ENCODE measurements around the gene MYO1H.

- TF ChIP-seq CTCF (IDR thresholded peaks at IDR 0.05 in 8 of 11, conservative IDR thresholded peaks at IDR 0.05 in 3 of 11) (no peak), POLR2AphosphoS5 (IDR thresholded peaks at IDR 0.05) (no peak)
These were observed 40.6 kb upstream of the MYO1H start for GRCh38 chr12:109307051-109307450.

All from spleen (tissue), 7 donors.